Inferior parietal cortex (tissue), 1 donor: Measurements from ENCODE around the gene ENC1.

Experiments used
- DNase-seq: peaks from one replicate; pipeline ENCODE4 v3.0.0-alpha.2; 2016; ENCODE audit errors: extremely low spot score

ENC1 gene

GRCh38 chr5:74657165-74657564 lies 16.6 kb upstream of the ENC1 start:
- no peak for DNase-seq

- DNase-seq, result no peak
Measured at GRCh38 chr5:74655716-74656115, 15.2 kb upstream of the ENC1 start.

GRCh38 chr5:74655206-74655605 lies 14.7 kb upstream of the ENC1 start:
- DNase-seq, result no peak

GRCh38 chr5:74653991-74654390 lies 13.5 kb upstream of the ENC1 start:
- no peak for DNase-seq

GRCh38 chr5:74652576-74652975 lies 12.0 kb upstream of the ENC1 start:
- no peak for DNase-seq

GRCh38 chr5:74651710-74652109 lies 11.2 kb upstream of the ENC1 start:
- no peak for DNase-seq

GRCh38 chr5:74649421-74649973 lies 9.0 kb upstream of the ENC1 start:
- no peak for DNase-seq

GRCh38 chr5:74648835-74649293 lies 8.3 kb upstream of the ENC1 start:
- peak; percentile 82 for DNase-seq

- no peak for DNase-seq
Measured at GRCh38 chr5:74647096-74647495, 6.6 kb upstream of the ENC1 start.

GRCh38 chr5:74643111-74643562 lies 2.6 kb upstream of the ENC1 start:
- no peak for DNase-seq

- DNase-seq, result no peak
Measured at GRCh38 chr5:74642543-74642863, 2.0 kb upstream of the ENC1 start.

GRCh38 chr5:74641735-74642542 lies 1.4 kb upstream of the ENC1 start:
- DNase-seq, result peak; percentile 74

- DNase-seq, result peak; percentile 61
Measured at GRCh38 chr5:74640954-74641734, 616 bp upstream of the ENC1 start.

- DNase-seq, result no peak
Measured at GRCh38 chr5:74639807-74640449, 600 bp downstream of the ENC1 start.

- DNase-seq, result no peak
Measured at GRCh38 chr5:74638970-74639806, 1.3 kb downstream of the ENC1 start.

GRCh38 chr5:74638544-74638969 lies 2.0 kb downstream of the ENC1 start:
- DNase-seq, result no peak

GRCh38 chr5:74636552-74636951 lies 4.0 kb downstream of the ENC1 start:
- DNase-seq, result no peak

- DNase-seq, result no peak
Measured at GRCh38 chr5:74636149-74636548, 4.4 kb downstream of the ENC1 start.

GRCh38 chr5:74634611-74635286 lies 5.8 kb downstream of the ENC1 start:
- DNase-seq, result no peak

- no peak for DNase-seq
Measured at GRCh38 chr5:74633695-74634094, 6.8 kb downstream of the ENC1 start.

GRCh38 chr5:74632947-74633356 lies 7.6 kb downstream of the ENC1 start:
- DNase-seq, result no peak
